Activated CD4-positive, alpha-beta T cell treated with anti-CD3 and anti-CD28 coated beads, Interleukin-2, amount 50 U/mL, for 4 hours (primary cell): ENCODE measurements around the gene CFAP74.

Experiments
- DNase-seq, 2 experiments: peaks; one replicate each; pipeline ENCODE4 v3.0.0-alpha.2; 2020

Gene CFAP74, protein sequence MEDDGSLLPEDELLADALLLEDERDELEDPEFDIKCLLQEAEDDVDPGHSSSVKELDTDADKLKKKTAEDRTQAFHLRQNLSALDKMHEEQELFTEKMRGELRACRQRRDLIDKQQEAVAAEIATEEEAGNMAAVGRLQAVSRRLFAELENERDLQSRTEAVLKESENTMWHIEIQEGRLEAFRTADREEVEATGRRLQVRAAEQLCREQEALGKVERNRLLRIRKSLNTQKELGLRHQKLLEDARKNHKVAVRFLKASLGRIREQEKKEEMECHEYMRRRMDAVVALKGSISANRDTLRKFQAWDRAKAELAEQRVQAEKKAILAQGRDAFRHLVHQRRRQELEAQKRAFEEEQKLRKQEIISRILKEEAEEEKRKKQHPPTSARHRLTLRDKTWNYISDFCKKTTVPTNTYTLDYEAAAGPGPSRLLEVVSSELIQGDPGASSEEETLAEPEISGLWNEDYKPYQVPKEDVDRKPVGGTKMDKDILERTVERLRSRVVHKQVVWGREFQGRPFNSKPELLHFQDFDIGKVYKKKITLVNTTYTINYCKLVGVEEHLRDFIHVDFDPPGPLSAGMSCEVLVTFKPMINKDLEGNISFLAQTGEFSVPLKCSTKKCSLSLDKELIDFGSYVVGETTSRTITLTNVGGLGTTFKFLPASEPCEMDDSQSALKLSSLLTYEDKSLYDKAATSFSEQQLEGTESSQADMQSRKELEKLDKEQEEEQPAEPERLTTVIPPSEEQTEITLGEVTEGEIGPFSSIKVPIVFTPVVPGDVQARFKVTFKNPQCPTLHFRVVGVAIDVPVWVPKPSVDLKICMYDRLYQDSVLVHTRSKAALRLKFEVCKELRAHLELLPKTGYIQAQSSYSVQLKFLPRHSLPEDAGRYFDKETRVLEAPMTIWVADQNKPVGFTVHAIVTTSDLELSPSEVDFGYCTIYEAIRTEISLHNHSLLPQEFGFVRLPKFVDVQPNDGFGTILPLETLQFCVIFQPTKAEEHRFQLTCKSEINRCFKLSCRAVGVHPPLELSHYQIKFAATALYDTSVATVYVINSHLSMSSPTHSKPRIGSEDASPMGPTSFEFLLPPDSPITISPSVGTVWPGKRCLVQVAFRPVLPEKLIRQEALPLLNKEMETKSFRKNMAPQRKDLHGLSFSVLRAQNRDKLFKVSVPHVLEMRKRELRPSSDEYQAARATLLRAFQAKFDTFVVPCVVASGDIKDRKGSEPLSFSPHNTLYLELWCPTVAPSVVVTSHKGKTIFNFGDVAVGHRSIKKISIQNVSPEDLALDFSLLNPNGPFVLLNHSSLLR (N-terminal part only)

DNA sequence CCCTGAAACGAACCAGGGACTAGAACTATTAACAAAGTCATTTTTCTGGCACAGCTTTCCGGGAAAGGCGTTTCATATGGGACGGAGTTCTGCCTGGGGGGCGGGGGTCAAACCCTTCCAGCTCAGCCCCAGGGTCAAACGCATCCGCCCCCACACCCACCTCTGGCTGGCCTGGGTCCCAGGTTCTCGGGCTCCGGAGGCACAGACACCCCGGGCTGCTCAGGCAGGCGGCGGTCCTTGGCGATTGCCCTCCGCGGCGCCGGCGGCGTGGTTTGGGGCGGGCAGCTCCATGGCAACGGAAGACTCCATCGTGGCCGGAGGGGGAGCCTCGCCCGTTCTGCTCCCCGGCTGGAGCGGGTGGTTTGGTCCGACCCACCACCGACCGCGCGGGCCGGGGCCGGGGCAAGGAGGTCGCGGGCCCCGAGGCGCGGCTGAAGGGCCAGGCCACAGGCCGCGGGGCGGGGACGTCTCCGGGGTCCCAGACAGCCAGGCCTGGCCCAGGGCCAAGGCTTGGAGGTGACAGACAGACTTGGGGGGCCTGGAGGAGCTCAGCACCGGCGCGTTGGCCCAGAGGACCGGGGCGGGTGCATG is at the start of gene CFAP74:
Gene CFAP74 (minus strand): TSS at position 246 of the 591 bp plus-strand sequence. CDS start 12,830 bp downstream, outside the sequence.
- DNase-seq: no peak

DNA sequence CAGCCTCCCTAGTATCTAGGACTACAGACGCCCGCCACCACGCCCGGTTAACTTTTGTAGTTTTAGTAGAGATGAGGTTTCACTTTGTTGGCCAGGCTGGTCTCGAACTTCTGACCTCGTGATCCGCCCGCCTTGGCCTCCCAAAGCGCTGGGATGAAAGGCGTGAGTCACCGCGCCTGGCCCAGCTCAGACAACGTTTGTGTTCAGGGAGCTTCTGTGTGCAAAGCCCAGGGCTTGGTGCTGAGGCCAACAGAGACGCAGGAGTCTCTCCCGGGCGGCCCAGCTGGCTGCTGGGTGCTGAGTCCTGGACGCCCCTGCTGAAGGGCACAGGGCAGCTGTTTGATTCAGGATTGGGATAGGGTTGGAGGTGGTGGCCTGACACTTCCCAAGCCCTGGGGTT is 49.6 kb upstream of the CFAP74 start:
- DNase-seq: no peak

DNA sequence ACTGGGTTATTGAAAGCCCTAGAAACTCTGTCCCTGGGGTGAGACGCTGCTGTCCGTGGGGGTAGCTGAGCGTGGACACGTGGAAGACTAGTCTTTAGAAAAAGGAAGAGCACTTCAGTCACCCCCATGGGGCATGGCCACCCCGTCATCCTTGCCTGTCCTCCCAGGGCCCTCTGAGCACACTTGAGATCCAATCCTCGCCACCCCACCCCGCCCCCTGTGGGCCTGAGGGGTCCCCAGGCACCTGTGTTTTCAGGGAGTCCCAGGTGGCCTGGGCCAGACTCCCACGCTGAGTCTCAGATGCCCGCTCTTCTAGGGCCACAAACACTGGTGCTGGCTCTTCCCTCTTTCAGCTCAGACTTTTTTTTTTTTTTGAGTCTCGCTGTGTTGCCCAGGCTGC is 49.2 kb upstream of the CFAP74 start:
- DNase-seq: no peak

DNA sequence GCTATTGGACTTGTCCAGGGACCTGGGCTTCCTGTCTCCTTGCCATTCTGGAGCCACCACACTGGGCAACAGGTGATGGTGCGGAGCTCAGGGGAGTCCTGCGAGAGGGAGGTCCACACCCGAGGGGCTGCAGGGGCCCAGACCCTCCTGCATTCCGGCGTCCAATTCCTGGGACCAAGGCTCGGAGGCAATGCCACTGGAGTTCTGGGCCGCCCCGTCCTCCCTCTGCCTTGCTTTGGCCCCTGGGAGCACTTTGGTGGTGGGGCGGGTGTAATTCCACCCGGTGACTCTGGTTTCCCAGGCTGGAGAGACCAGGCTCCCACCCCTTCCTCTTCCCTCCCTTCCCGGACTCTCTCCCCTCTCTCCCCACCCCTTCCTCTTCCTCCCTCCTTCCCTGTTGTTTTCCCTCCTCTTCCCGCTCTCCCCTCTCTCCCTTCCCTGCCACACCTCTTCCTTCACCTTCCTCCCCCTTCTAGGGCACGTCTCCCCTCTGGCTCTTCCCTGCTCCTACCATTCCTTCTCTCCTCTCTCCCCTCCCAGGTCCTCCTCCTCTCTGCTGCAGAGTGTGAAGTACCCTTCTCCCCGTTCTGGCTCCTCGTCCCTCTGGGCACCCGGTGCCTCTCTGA is 48.6 kb upstream of the CFAP74 start:
- DNase-seq: no peak

DNA sequence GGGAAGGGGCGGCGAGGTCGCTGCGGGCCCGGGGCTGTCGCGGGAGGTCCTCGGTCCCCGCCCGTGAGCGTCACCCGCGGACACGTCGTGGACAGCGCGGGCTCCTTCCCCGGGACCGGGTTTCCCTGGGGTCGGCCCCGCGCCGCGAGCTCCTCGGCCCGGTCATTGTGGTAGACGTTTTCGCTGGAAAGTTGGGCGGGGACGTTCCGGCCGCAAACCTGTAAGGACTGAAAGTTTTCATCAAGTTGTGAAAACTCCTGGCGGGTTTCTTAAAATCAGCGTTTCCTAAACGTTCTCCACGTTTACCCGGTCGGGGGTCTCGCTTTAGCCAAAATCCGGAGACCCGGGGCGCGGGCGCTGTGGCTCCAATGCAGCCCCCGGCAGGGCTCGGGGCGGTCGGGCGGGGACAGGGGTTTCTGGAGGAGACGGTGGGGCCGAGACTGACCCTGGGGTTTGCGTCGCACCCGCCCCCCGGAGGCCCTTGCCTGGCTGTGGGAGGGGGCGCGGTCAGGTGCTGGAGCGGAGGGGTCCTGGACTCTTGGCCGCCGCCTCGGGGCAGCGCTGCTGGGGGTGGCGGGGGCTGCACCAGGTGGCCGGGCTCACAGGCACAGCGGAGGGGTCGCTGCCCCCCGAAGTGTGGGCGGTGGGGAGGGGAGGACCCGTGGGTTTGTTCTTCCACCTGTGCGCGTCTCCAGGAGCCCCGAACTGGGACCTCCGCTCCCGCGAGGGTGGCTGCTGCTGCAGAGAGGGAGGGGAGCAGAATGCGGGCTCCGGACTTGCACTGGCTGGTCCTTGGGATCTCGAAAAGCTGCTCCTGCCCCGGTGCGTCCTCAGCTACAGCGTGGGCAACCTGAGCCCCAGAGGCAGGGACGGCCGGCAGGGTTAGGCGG is 47.5 kb upstream of the CFAP74 start:
- no peak for DNase-seq

DNA sequence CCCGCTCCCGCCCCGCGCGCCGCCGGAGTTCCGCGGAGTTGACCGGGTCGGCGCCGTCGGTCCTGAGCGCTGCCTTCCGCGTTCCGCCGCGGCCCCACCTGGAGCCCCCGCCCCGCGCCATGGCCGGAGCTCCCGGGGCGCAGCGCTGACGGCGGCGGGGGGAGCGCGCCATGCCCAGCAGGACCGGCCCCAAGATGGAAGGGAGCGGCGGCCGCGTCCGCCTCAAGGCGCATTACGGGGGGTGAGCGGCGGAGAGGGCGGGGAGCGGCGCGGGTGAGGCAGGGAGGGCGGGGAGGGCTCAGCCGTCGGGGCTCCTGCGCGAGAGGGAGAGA is 46.8 kb upstream of the CFAP74 start:
- peak in 1 of 2 experiments; percentile 21 for DNase-seq

DNA sequence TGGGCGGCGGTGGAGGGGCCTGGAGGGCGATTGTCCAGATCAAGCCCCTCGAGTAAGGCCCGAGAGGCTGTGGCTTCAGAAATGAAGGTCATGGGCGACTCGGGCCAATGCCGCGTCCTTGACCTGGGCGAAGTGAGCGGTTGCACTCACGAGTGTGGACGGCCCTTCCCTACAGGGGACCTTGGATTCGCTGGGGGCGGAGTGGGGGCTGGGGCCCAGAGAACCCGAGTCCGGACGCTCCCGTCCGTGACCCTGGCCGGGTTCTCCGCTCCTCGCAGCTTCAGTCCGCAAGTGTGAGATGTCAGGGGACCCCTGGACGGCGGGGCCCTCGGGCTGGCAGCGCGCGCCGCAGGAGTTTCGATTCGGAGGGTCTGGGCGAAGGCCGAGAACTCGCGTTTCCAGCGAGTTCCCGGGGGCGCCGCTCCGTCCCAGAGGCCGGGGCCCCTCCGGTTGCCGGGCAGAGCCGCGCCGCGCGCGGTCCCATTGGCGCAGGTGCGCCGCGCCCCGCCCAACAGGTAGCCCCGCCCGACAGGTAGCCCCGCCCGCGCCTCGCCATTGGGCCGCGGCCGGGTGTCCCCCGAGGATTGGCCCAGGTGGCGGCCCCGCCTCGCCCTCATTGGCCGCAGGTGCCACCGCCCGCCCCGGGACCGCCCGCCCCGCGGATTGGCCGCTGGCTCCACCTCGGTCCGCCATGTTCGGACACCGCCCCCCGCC is 46.3 kb upstream of the CFAP74 start, which contains the start of gene PRKCZ:
Gene PRKCZ (plus strand): TSS at position 694 of the 714 bp plus-strand sequence. CDS start 220 bp downstream, outside the sequence.
- peak; percentile 92 to 93 for DNase-seq

DNA sequence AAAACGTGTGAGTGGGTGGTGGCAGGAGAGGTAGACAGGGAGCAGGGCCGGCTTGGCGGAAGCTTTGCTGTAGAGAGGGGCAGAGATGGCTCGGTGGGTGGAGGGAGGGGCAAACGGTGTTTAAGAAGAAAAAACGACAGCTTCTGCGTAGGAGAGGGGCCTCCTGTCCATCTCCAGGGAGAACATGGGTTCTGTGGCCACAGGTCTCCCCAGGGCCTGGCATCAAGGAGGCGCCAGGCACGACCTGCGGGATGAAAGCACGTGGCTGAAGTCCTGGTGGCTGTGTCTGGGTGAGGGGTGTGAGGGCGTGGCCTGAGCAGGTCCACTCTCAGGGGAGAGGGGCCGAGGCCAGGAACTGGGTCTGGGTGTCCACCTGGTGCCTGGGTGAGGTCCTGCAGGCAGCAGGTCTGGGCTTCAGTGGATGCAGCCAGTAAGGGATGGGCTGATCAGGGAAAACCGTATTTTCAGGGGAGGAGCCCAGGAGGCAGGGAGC is 45.7 kb upstream of the CFAP74 start:
- DNase-seq: no peak

DNA sequence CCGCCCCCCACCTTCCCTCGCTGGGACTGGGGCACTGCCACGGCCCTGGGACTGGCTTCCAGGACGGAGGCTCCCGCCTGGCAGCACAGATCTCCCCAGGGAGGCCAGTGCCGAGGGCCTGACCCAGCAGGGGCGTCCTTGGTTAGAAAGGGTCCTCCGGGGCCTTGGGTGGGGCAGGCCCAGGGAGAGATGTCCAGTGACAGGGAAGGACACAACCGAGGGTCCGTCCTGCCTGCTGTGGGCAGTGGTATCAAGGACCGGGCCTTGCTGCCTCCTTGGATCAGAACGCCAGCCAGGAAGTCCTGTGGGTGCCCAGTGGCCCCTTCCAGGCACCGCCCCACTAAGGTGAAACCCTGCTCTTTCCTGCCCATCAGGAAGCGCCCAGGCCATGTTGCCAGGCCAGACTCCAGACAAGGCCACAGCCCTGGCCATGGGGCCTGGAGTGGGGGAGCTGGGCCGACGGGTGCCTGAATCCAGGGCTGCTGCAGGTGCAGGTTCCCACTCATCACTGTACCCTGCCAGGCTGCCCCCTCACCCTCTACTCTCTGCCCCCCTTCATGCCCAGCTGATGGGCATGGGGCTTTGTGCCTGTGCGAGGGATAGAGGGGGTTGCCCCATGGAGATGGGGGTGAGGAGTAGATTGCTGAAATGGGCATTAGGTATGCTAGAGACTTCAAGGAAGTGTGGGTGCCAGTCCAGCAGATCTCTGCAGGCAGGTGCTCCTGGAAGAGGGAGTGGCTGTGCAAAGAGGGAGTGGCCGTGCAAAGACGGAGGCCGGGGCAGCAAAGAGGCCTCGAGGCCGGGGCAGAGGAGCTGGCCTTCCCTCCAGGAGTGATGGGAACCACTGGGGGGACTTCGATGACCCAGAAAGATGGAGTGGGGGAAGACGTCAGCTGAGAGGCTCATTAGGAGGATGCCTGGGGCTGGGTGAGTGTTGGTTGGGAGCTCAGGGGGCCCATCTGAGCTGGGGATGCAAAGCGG is 44.5 kb upstream of the CFAP74 start:
- no peak for DNase-seq

DNA sequence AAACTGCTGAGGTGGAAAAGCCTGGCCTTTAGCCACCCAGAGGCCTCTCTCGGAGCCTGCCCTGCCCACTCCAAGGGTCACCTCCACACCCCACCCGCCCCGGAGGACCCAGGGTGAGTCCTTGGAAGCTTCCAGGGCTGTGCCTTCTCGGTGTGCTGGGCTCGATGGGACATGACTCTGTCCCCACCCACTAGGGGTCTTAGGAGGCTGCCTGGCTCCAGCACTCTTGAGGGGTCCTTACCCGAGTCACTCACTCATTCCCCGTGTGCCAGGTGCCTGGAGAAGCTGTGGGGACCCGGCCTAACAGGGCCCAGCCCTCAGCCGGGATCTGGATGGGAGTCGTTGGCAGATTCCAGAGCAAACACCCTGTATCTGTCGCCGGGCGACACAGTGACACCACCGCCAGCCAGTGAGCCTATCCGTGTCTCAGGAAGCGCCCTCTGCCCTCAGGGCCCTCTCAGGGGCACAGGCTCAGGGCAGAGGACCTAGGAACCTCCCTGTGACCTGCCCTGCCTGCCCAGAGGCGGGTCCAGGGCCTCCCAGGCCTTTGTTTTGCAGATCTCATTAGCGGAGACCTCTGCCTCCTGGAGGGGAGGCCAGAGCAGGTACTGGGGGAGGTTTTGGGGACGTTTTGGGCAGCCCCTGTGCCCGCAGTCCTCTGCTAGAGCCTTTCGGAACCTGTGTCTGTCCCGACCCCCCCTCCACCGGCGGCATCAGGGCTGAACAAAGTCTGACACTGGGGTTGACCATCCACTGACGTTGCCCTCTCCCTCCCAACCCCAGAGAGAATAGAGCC is 43.6 kb upstream of the CFAP74 start:
- no peak for DNase-seq

DNA sequence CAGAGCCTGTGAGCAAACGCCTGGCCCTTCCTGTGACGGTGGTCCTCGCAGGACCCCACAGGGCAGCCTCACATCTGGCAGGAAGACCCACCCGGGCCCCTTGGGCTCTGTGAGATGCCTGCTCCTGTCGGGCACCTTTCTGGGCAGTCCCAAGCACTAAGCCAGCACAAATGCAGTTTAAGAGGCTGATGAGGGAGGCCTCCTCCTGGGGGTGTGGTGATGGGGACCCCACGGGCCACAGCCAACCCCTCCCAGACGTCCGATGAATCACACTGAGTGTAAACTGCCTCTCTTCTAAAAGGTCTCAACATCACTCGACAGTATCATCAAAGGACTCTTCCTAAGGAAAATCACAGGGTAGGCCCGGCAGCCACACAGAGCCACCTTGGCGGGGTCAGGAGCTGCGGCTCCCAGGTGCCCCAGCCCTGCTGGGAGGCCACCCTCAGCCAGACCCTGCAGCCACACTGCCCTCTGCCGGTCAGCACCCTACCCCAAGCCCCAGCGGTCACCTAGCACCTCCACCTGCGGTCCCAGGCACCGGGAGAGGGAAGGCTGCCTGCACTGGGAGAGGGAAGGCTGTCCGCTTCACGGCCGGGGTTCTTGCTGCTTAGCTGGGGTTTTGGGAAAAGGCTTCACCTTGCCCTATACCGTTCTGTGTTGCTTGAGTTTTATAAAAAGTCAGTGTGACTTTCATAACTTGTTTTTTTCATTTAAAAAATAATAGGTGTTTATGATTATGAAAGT is 42.8 kb upstream of the CFAP74 start:
- DNase-seq: peak in 1 of 2 experiments; percentile 21

DNA sequence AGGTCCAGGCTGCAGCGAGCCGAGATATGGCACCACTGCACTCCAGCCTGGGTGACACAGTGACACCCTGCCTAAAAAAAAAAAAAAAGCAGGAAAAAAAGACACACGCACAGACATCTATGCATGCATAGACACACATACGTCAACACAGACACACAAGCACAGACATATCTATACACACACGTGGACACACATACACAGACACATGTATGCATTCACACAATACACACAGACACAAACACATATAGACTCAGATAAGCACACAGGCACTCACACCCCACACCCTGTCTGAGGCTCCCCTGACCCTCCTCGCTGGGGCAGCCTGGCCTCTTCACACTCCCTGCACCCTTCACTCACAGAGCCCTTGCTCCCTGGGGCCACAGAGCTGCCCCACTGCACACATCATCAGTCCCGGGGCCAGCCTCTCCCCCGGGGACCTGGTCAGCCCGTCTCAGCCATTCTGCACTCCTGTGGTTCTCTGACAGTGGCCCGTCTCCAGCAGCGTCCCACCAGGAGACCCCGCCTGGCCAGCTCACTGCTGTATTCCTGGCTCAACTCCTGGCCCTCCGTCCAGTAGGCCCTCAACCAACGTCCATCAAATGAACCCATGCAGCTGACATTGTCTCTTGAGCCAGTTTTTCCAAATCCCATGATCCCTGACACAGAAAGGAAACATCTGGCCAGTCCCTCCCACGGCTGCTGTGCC is 42.0 kb upstream of the CFAP74 start:
- DNase-seq: no peak

DNA sequence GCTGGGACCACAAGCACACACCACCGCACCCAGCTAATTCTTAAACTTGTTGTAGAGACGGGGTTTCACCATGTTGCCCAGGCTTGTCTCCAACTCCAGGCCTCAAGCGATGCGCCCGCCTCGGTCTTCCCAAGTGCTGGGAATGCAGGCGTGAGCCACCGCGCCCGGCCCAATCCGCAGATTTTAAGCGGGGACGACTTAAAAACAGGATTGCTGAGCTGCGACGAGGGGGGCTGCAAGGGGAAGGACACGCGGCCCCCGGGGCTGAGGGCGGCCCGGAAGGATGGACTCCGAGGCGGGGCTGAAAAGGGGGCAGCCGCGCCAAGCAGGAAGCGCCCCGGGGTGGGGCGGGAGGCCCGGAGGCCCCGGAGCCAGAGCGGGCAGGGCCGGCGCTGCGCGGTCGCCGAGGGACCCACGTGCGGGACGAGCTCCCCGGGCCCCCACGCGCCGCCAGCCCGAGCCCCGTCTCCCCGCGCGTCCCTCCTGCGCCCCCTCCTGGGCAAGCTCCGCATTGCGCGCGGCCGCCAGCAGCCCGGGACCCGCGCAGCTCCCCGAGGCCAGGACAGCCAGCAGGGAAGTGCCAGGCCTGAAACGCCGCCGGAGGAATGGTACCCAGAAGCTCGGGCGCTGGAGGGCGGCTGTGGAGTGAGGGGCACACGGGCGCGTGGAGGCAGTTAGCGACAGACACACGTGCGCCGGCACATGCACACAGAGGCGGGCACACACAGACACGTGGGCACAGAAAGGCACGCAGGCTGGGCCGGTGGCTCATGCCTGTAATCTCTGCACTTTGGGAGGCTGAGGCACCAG is 41.1 kb upstream of the CFAP74 start:
- peak; percentile 68 to 72 for DNase-seq

DNA sequence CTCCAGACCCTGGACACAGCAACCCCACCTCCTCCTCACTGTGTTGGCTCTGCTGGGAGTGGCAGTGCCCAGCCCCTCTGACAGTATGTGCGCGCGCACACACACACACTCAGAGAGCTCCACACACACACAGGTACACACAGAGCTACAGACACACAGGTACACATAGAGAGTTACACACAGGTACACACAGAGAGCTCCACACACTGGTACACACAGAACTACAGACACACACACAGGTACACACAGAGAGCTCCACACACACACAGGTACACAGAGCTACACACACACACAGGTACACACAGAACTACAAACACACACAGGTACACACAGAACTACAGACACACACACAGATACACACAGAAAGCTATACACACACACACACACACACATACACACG is 40.3 kb upstream of the CFAP74 start:
- no peak for DNase-seq
